ENCODE measurements around the gene PNKP.

PNKP gene

DNA sequence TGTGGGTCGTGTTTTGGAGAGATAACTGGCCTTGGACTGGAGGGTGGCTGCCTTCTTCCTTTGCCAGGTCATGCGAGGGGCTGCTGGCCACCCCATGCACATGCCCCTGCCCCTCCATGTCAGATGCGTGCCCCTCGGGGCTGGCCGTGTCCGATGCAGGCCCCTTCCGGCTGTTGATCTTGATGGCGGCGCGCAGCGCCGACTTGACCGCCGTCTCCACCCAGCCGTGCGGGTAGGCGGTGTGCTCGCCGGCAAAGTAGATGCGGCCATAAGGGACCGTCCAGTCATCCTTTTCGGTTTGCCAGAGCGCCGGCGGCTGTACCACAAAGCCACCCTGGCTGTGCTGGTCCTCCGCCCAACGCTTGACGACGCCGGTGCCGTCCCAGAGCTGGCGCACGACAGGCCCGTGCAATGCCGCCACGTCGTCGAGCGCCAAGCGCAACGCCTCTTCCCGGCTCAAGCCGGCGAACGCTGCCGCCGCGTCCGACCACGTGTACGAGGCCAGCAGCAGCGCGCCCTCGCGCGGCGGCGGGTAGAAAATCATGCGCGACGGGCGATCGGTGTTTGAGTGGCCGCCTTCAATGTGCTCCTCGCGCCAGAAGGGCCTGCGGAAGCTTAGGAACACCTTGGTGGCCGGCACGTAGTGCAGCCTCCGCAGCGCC, 22.4 kb upstream of the PNKP start:
- no peak for DNase-seq

DNA sequence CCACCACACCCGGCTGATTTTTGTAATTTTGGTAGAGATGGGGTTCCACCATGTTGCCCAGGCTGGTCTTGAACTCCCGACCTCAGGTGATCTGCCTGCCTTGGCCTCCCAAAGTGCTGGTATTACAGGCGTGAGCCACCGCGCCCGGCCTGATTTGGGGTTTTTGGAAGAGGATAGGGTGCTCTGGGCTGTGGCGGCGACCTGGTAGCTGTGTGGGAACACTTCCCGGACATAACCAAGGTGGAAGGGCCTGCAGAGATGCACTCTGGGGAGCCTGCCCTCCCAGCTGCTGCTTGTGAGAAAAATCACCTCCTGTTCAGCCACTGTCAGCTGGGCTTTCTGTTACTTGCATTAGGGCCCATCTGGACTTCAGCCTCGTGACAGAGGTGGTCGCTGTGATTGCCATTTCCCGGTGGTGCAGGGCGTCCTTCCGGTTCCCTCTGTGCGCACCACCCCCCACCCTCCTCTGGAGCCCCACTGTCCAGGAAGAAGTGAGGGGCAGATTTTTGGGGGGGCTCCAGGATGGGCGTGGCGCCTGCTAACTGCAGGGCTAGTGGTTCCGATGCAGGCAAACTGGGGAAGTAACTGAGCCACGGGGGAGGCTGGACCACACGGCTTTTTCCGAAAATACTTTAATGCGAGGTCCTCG, 21.8 kb upstream of the PNKP start:
- DNase-seq, result no peak

DNA sequence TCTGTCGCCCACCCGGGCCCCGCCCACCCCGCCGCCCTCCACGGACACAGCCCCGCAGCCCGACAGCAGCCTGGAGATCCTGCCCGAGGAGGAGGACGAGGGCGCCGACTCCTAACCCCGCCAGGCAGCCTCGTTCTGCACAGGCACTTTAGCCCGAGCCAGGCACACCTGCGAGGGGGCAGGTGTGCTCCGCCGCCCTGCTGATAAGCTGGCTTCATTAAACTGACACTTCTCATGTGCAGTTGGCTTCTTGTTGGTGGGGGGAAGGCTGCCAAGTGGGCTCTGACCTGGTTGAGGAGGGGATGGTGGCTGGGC, 21.1 kb upstream of the PNKP start:
- no peak for DNase-seq

DNA sequence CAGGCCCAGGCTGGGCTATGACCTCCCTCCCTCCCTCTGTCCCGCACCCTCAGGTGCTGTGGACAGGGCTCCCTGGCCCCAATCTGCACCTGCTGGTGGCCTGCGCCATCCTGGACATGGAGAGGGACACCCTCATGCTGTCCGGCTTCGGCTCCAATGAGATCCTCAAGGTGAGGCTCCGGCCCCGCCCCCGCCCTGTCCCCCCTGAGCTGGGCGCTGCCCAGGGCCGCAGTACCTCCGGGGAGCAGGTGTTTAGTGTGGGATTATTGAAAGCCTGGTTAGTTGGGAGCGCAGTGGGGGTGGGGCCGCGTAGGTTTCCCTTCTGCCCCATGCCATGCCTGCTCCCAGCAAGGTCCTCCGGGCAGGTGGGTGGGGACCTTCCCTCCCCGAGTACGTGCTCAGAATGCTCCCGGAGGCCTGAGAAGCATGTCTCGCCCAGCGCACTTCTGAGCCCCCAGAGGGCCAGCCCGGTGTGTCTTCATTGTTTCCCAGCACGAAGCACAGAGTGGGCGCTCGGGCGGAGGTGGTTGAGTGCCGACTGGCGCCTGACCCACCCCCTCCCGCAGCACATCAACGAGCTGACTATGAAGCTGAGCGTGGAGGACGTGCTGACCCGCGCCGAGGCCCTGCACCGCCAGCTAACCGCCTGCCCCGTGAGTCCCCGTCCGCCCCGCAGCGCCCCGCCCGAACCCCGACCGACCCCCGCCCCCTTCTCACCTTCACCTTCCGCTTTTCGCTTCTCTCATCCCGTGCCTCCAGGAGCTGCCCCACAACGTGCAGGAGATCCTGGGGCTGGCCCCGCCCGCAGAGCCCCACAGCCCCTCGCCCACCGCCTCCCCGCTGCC, 20.5 kb upstream of the PNKP start:
- DNase-seq, result no peak

DNA sequence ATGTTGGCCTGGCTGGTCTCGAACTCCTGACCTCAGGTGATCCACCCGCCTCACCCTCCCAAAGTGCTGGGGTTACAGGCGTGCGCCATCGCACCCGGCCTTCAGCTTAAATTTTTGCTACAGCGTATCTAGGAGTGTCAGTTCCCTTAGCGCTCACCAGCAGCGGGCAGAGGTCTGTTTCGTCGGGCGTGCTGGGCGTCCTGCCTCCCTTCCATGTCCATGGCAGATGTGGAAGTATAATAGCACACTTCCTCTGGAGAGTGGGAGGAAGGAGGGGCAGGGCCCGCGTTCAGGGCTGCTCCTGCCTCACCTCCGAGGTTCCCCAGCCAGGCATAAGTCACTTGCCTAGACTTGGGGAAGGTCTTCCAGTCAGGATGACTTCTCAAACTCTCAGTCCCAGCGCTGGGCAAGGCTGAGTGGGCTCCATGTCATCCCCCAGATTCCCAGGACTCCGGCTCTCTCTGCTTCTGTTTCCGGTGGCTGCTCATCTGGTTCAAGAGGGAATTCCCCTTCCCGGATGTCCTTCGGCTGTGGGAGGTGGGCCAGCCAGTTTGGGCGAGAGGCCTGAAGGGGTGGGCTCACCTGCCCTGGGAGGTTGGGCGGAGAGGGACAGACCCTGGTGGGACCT, 19.8 kb upstream of the PNKP start:
- DNase-seq, result no peak

DNA sequence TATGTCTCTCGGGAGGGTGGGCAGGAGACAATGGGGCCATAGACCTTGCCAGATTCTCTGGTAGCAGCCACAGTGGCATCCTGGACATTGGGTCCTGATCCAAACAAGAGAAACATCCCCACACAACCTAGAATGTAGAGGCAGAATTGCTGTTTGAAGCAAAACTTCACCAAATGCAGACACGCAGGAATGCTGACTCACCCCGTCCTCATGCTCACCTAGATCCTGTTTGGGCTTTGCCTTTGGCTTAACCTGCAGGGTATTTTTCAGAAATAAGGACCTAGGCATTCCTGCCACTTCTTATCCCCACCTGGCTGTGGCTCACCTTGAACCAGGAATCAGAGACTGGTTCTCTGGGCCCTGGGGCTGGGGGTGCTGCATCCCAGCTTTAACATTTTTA, 17.4 kb upstream of the PNKP start:
- DNase-seq, result no peak

DNA sequence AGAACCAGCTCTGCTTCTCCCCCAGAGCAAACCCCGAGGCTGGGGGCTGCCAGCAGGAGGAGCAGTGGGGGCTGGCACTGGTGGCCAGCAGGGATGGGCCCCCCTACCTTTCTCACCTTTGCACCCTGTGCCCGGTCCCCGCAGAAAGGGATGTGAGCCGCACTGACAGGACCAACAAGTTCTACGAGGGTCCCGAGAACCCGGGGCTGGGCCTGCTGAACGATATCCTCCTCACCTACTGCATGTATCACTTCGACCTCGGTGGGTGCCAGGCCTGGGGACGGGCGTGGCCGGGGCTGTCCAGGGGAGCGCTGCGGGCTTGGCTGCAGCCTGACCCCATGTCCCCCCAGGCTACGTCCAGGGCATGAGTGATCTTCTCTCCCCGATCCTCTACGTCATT, 16.7 kb upstream of the PNKP start:
- no peak for DNase-seq

DNA sequence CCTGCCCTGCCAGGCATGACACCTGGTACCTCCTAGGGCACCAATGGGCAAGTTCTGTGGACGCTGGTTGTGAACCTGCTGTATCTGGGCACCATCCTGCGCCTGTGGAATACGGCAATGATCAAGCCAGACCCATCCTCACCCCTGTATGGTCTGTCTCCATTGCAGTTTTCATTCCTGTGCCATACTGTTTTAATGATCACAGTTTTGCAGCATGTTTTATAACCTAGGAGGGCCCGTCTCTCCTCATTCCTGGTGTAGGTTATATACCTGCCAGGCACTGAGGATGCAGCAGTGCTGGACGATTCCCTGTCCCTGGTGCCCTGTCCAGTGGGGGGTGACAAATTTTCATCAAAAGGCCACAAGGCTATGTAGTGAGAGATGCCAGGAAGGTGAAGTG, 15.7 kb upstream of the PNKP start:
- no peak for DNase-seq

DNA sequence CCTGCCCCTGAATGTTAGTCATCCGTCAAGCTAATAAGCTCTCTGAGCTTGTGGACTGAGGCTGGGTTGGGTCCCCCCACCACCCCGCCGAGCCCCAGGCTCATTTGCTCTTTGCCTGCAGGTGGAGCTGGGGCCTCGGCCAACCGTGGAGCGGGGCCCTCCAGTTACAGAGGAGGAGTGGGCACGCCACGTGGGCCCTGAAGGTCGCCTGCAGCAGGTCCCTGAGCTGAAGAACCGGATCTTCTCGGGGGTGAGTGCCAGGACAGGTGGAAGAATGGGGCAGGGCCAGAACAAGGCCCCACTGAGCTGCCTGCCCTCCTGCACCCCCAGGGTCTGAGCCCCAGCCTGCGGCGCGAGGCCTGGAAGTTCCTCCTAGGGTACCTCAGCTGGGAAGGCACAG, 15.3 kb upstream of the PNKP start:
- DNase-seq, result no peak

DNA sequence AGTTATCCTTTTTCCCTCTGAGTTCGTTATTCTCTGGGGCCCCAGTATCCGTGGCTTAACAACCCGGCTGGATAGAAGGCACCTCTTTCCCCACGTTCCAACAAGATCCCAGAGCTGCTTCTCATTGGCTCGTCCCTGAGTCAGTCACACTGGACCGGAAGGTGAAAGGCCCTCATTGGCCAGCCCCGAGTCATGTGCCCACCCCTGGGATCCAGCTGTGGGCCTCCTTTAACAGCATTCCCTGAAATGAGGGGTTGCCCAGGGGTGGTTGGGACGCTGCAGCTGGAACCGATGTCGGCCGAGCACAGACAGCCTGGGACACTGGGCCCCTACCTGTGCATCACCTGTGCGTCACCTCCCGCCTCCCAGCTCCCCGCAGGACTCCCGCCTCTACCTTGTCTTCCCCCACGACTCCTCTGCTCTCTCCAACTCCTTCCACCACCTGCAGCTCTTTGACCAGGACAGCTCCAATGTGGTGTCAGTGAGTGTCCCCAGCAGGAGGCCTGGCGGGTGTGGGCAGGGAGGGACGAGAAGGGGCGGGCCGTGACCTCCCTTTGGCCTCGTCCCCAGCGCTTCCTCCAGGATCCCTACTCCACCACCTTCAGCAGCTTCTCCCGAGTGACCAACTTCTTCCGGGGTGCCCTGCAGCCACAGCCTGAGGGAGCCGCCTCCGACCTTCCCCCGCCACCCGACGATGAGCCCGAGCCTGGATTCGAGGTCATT, 14.5 kb upstream of the PNKP start:
- no peak for DNase-seq

DNA sequence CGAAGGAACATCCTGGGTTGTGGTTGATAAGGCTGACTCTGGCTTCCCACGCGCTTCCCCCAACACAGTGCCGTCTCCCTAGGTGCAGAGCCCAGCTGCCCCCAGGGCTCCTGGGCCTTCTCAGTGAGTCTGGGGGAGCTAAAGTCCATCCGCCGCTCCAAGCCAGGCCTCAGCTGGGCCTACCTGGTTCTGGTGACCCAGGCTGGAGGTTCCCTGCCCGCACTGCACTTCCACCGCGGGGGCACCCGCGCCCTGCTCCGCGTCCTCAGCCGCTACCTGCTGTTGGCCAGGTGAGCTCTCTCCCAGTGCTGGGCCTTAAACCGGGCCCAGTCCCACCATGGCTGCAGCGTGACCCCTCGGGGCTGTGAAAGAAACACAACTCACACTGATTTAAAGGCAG, 13.8 kb upstream of the PNKP start:
- no peak for DNase-seq

DNA sequence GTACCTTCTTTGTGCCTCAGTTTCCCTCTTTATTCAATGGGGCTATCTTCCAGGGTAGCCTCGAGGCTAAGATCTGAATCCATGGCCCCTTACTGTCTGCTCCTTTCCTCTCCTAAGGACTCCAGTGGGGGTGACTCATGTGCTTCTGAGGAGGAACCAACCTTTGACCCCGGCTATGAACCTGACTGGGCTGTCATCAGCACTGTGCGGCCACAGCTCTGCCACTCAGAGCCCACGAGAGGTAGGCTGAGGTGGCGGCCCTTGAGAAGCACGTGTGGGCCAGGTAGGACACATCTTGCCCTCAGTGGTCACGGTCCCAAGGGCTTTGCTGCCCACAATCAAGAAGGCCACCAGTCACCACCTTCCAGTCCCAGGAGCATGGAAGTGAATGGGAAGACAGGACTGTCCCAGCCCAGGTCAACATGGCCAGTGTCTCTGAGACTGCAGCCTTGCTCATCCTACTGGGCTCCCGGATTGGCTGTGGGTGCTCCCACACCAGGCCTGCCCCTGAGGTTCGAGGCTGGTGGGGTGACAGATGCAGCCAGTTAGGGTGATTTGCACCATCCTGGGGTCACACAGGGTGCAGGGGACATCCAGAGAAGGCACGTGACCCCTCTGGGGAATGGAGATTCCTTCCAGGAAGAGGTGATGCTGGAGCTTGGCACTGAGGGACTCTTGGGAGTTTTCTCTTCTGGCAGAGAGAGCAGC, 12.9 kb upstream of the PNKP start:
- DNase-seq, result no peak

DNA sequence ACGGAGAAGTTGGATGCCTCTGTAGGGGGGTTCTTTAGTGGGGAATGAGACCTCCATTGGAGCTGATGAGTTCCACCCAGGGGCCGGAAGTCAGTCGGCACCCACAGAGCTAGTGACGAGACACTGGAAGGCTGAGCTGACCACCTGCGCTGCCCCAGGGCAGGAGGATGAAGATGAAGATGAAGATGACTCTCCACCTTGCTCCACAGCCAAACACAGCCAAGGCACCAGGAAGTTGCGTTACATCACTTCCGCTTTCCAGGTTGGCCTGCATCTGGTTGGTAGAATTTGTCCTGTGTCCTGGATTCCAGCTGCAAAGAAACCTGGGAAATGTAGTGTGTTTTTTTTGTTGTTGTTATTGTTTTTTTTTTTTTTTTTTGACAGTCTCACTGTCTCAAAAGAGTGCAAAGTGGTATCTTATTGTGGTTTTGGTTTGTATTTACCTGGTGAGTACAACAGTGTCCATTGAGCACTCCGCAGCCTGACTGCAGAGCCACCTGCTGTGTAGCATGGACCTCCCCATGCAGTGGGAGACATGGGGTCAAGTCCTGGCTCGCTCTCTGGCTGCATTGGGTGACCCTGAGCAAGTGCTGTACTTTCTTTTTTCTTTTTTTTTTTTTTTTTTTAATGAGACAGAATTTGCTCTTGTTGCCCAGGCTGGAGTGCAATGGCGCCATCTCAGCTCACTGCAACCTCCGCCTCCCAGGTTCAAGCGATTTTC, 12.0 kb upstream of the PNKP start:
- DNase-seq, result no peak

DNA sequence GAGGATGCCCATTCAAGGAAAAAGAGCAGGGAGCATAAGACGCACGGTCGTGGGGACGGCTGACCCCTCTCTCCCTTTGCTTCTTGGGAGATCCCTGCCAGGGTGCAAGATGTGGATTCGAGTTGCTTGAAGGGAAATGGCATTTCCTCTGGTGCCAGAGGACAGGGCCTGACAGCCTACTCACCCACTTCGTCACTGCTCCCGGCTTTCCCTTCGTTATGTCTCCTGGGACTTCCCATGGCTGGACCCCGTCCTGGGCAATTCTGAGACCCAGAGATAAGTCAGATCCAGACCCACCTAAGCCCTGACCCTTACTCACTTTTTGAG, 11.3 kb upstream of the PNKP start:
- DNase-seq, result no peak

DNA sequence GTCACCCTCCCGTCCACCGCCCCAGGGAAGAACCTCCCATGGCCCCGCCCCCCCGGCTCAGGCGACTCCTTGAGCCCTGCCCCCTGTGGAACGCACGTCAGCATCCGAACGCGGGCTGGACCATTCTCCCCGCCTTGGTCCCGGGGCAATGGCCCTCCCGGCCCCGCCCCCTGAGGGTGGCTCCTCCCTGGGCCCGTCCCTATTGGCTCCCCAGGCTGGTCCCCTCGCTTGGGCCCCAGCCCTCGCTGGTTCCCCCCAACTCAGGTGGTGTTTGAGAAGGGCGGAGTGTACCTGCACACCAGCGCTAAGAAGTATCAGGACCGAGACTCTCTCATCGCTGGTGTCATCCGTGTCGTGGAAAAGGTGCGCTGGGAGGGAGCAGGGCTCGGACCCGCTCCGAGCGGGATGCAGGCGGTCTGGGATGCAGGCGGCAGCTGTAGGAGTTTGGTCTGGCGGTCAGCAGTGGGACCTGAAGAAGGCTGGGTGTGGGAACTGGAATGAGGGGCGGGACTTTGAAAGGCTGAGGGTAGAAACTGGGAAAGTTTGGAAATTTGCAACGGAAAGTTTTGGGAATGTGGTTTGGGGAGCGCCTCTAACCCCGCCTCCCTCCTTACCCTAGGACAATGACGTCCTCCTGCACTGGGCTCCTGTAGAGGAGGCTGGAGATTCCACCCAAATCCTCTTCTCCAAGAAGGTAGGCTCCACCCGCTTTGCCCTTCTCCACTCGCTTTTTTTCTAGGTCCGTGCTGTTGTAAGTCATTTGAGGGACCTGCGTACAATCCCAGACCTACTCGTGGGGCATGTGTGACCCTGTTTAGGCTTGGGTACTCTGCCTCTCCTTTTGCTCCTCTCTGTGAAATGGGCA, 10.7 kb upstream of the PNKP start:
- DNase-seq, result peak; percentile 99

DNA sequence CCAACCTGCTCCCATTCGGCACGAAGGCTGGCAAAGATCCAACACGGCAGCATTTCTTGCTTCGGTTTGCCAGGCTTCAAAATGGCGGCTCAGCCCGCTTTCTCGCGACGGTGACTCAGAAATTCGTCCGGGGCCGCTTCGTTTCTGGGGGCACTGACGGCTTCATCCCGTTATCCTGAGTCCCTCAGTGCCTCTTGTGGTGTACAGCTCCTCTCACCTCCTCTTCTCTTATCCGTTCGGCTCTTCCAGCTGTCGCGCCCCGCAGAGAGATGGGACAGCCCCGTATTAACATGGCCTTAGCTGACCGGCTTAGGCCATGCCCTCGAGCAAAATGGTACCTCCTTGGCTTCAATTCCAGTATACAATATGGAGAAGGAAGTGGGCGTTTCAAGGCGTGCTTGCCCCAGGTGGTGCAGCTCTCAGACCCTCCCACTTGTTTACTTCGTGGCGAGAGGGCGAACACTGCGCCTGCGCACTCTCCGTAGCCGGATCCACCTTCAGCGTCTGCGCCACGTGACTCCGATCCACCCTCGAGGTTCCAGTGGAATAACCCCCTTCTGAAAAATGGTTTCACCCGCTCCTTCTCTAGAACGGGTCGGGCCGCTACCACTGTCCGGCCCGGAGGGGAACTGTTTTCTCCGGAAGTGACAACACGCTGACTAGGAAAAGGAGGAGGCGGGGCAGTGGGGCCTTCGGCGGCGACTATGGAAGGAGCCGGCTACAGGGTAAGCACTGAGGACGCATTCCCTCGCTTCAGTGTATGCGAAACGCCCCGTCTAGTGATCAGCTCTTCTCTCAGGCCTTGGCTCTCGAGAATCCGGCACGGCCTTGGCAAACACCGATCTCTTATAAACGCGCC, 9.9 kb upstream of the PNKP start, which contains the start of the genes AKT1S1 and TBC1D17:
Gene AKT1S1 (minus strand): TSS at position 336 of the 859 bp plus-strand sequence. CDS start 4,060 bp downstream, outside the sequence.
Gene TBC1D17 (plus strand): TSS at position 683 of the 859 bp plus-strand sequence. CDS start 22 bp downstream, at position 705.
- peak; percentile 99 for DNase-seq

DNA sequence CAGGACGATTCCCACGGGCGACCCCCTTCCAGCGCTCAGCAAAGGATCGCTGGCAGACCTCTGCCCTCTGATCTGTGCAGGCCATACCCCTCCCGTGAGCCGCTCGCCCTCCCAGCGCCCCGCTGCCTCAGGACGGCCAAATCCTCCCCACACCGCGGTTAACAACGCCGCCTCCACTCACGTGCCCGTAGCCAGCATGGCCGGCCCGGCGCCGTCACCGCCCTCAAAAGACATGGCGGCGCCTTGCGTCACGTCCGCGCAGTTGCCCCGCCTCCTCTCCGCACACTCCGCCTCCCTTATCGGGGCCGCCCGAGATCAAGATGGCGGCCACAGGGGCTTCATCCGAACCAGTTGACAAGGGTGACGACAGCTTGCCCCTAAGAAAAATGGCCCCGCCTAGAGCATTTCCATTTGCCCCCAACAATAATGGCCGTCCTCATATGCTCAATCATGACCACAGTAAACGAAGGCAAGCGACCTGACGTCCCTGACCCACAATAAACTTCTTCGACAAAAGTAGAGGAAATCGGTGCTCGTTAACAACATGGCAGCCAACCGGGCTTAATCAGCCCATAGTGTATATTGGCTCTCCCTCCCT, 9.1 kb upstream of the PNKP start:
- peak; percentile 98 for DNase-seq

DNA sequence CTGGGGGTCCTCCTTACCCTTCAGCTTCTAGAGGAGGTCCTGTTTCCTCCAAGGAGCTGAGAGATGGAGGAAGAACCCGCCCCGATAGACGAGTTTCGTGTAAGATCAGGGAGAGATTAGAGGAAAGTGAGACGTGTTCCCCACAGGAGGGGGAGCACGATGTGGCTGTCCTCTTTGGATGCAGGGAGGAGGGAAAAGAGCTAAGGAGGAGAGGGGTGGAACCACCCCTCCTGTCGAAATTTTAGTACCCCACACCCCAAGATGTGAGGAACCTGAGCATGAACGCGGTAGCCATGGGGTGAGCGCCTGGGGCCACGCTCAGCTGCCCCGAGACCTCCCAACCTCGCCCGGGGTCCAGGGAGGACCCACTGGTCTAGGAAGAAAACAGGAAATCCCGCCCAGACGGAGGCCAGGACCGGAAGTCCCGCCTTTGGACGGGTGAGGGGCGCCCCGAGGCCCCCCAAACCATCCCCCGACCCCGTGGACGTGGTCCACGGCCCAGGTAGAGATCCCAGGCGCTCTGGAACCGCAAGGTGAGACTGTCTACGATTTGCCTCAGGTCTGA, 8.6 kb upstream of the PNKP start:
- DNase-seq, result no peak

DNA sequence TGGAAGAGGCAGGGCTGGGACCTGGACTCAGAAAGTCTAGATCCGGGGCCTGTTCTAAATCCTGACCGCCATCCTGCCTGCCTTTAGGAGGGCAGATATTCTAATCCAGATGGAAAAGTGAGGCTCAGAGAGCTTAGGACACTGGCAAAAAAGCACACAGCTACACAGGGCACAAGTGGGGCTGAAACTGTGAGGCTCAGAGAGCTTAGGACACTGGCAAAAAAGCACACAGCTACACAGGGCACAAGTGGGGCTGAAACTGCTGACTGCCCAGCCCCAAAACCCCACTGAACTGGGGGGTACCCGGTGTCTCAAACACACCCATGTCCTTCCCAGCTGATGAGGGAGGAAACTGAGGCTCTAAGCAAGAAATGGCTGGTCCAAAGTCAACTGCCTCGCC, 7.8 kb upstream of the PNKP start:
- no peak for DNase-seq
